DND-41 (cell line): ENCODE measurements around the gene ZFAND6.

Experiments
- CTCF ChIP-seq: IDR thresholded peaks from 2 replicates; pipeline ENCODE4 v1.5.1; 2012; ENCODE audit warnings: borderline replicate concordance, low read length, moderate library complexity, mild to moderate bottlenecking; ENCODE audit not compliant: poor library complexity, severe bottlenecking; ENCODE audit errors: extremely low read depth
- EZH2 ChIP-seq: IDR thresholded peaks from 3 replicates; pipeline ENCODE4 v1.6.1; 2012; ENCODE audit warnings: borderline replicate concordance, low read depth, mild to moderate bottlenecking, moderate library complexity, low read length, inconsistent platforms; ENCODE audit not compliant: severe bottlenecking

DNA sequence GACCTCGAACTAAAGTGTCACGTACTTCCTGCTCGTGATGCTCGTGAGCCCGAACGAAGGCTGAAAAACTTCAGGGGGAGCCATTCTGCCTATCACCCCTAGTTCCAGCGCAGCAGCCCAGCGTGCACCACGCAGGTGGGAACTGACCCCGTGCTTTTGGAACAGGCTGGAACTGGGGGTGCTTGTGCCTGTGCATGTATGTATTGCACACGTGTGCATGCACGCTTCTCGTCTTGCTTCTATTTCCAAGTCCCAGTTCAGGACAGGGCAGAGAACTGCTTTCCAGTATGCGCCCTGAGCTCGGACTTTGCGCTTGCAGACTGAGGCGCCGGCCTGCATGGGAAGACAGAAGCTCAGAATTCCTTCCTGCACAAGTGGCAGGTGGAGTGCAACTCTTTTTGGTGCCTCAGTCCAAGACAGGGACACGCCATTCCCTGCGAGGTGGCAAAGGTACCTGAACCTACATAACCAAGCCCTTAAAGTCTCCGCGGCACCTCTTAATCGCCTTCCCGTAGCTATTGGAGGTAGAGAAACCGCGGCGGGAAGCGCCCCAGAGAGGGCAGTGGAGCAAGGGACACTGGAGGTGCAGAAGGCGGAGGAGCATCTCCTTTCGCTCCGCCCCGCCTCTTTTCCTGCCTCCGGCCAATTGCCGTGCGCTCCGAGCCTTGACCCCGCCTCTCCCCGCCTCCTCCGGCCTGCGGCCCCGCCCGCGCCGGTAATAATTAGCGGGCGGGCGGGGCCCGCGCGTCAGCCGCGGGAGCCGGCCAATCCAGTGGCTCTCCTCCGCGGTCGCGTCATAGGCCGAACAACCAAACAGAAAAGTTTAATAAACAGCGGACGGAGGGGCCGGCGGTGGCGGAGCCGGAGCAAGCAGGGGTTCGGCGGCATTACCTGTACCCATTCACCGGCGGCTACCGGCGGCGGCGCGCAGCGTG, at the start of gene ZFAND6:
- TF ChIP-seq CTCF (peak; percentile 24), EZH2 (no peak)
